Hepatocyte (in vitro differentiated cells): Measurements from ENCODE around the gene KLK8.

Source experiments
- EZH2 ChIP-seq: fragments of 200-600 bp; sonication (generic); IDR thresholded peaks from 2 replicates; pipeline ENCODE4 v1.6.1; 2016; ENCODE audit warnings: antibody characterized with exemption, mild to moderate bottlenecking, borderline replicate concordance
- TF ChIP-seq, protein P1 (sequence below): fragments of 200-600 bp; sonication (generic); IDR thresholded peaks from 2 replicates; pipeline ENCODE4 v1.5.1; 2016; ENCODE audit warnings: antibody characterized with exemption, mild to moderate bottlenecking; ENCODE audit not compliant: poor library complexity

DNA sequence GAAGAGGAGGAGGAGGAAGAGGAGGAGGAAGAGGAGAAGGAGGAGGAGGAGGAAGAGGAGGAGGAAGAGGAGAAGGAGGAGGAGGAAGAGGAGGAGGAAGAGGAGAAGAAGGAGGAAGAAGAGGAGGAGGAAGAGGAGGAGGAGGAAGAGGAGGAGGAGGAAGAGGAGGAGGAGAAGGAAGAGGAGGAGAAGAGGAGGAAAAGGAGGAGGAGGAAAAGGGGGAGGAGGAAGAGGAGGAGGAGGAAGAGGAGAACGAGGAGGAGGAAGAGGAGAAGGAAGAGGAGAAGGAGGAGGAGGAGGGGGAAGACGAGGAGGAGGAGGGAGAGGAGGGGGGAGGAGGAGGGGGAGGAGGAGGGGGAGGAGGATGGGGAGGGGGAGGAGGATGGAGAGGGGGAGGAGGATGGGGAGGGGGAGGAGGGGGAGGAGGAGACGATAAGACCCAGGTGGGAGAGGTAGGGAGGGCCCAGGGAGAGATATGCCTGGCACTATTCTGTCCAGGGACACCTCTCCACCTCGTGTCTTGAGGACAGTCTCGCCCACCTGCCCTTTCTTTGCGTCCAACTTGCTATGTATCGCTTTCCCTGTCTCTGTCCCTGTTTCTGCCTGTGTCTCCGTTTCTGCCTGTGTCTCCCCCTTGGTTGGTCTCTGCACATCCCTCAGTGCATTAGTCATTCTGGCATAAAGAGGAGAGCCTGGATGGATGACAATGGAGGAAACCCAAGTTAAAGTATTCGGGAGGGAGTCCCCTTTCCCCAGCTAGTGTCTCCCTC is 41.5 kb downstream of the KLK8 start:
- TF ChIP-seq, protein P1, sequence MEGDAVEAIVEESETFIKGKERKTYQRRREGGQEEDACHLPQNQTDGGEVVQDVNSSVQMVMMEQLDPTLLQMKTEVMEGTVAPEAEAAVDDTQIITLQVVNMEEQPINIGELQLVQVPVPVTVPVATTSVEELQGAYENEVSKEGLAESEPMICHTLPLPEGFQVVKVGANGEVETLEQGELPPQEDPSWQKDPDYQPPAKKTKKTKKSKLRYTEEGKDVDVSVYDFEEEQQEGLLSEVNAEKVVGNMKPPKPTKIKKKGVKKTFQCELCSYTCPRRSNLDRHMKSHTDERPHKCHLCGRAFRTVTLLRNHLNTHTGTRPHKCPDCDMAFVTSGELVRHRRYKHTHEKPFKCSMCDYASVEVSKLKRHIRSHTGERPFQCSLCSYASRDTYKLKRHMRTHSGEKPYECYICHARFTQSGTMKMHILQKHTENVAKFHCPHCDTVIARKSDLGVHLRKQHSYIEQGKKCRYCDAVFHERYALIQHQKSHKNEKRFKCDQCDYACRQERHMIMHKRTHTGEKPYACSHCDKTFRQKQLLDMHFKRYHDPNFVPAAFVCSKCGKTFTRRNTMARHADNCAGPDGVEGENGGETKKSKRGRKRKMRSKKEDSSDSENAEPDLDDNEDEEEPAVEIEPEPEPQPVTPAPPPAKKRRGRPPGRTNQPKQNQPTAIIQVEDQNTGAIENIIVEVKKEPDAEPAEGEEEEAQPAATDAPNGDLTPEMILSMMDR, result no peak
- TF ChIP-seq EZH2, result no peak
